ENCODE measurements around the gene GSN. TPM values are rescaled to one million over a fixed set of nuclear protein-coding genes. Genes with fewer than 3 reads are reported as not detected.

GSN gene
- total and polyA plus RNA-seq, 10 of the 15 experiments (the other 5 are each of a cell fraction or from before 2014, with no cell fraction given): 0.66 to 9.2 (median 6.2) TPM

- Histone ChIP-seq H3K9ac (ENCODE audit: control insufficient read depth, insufficient read depth, low read length) (no peak overlapping the region), H3K36me3 (ENCODE audit: control insufficient read depth in 2 of 2, insufficient read depth in 2 of 2, low read length in 1 of 2) (no peaks in the 10 kb centered on the region), H3K4me1 (ENCODE audit: control insufficient read depth, insufficient read depth, low read length) (peaks cover 5% of the 10 kb centered on the region), H3K27me3 (replicated peaks in 1 of 2; ENCODE audit: control insufficient read depth in 2 of 2, insufficient read depth in 2 of 2, low read length in 1 of 2) (no peaks in the 10 kb centered on the region), H3K27ac (ENCODE audit: control insufficient read depth, insufficient read depth) (no peak overlapping the region), H3K4me2 (ENCODE audit: control insufficient read depth, insufficient read depth) (no peak overlapping the region), H3K79me2 (ENCODE audit: control insufficient read depth, insufficient read depth, low read length) (no peaks in the 10 kb centered on the region), H3K4me3 (no peak overlapping the region), H4K20me1 (ENCODE audit: control insufficient read depth, insufficient read depth) (no peaks in the 10 kb centered on the region; the same call in 1 of the 2 replicates), H3K9me3 (replicated peaks; ENCODE audit: control insufficient read depth, insufficient read depth, low read length) (no peaks in the 10 kb centered on the region), H2AFZ (ENCODE audit: control insufficient read depth, low read depth, low read length) (no peak overlapping the region)
- RAD21 ChIA-PET (ENCODE audit: unreplicated experiment): interaction anchor here (0.8 kb wide), 1 partner anchor 67 kb away, joined by 3 read pairs; no protein-coding TSS in a partner anchor
- FAIRE-seq (no peak), ATAC-seq (no peak), DNase-seq (ENCODE audit: low read depth, low spot score) (no peak)
- in situ Hi-C loops (cut with MboI): no loop called here
- CTCF ChIA-PET: interaction anchor here (0.7 to 1.2 kb wide), 4 partner anchors 10 to 118 kb away, joined by 3 to 4 read pairs (median 4); partner anchors contain the start of gene GSN
- no TSS peak for BruUV-seq (replicated peaks)
- 73% methylated on average over 11 of the region's 11 CpGs for WGBS (ENCODE audit: insufficient coverage, insufficient replicate concordance, low lambda C conversion rate, missing lambda C conversion rate)
- SMC1A ChIA-PET (ENCODE audit: uncharacterized antibody, unreplicated experiment): interaction anchor here (0.9 to 1.4 kb wide), 4 partner anchors 10 to 68 kb away, joined by 3 to 5 read pairs (median 4); no protein-coding TSS in a partner anchor
- POLR2A ChIA-PET: no interaction called here
- intact Hi-C loops (cut with micrococcal nuclease; ENCODE audit: unreplicated experiment): no loop called here
- TF ChIP-seq ZNF207 (IDR thresholded peaks at IDR 0.05; ENCODE audit: borderline replicate concordance) (no peak), FOXM1 (IDR thresholded peaks at IDR 0.05; ENCODE audit: low read depth, low read length) (no peak), KAT2A (conservative IDR thresholded peaks at IDR 0.05; ENCODE audit: control insufficient read depth, low read depth, low read length) (no peak), ZNF24 (IDR thresholded peaks at IDR 0.05) (no peak), CBFB (IDR thresholded peaks at IDR 0.05; ENCODE audit: low read depth) (no peak)
Observed at GRCh38 chr9:121280715-121281613, 13.0 kb downstream of the GSN start.

GRCh38 chr9:121281614-121282276, 13.8 kb downstream of the GSN start:
- no peak overlapping the region for H3K4me3 ChIP-seq
- ChIA-PET SMC1A (ENCODE audit: uncharacterized antibody, unreplicated experiment) (interaction anchor here (1.4 kb wide), 1 partner anchor 69 kb away, joined by 4 read pairs; no protein-coding TSS in a partner anchor), CTCF (no interaction called here), RAD21 (ENCODE audit: unreplicated experiment) (no interaction called here), POLR2A (no interaction called here)
- no peak overlapping the region for H3K4me2 ChIP-seq (ENCODE audit: control insufficient read depth, insufficient read depth)
- H4K20me1 ChIP-seq (ENCODE audit: control insufficient read depth, insufficient read depth): no peaks in the 10 kb centered on the region; the same call in 1 of the 2 replicates
- intact Hi-C loops (cut with micrococcal nuclease; ENCODE audit: unreplicated experiment): no loop called here
- no peak overlapping the region for H3K27ac ChIP-seq (ENCODE audit: control insufficient read depth, insufficient read depth)
- TF ChIP-seq SMARCA5 (IDR thresholded peaks at IDR 0.05) (no peak), SREBF2 (IDR thresholded peaks at IDR 0.05; ENCODE audit: low read length) (no peak), BMI1 (IDR thresholded peaks at IDR 0.05; ENCODE audit: borderline replicate concordance) (no peak), MYC (IDR thresholded peaks at IDR 0.05; ENCODE audit: insufficient read depth, insufficient read length, insufficient replicate concordance, low read length, severe bottlenecking) (no peak), BHLHE40 (IDR thresholded peaks at IDR 0.05; ENCODE audit: borderline replicate concordance in 1 of 2, low read depth in 2 of 2, low read length in 1 of 2) (no peak), NR2C1 (IDR thresholded peaks at IDR 0.05) (no peak), ASH2L (IDR thresholded peaks at IDR 0.05; ENCODE audit: borderline replicate concordance, low read depth) (no peak), TARDBP (IDR thresholded peaks at IDR 0.05; ENCODE audit: borderline replicate concordance) (no peak), RUNX3 (IDR thresholded peaks at IDR 0.05; ENCODE audit: low read length) (no peak)
- H3K27me3 ChIP-seq (replicated peaks in 1 of 2; ENCODE audit: control insufficient read depth in 2 of 2, insufficient read depth in 2 of 2, low read length in 1 of 2): no peaks in the 10 kb centered on the region
- no peaks in the 10 kb centered on the region for H3K9me3 ChIP-seq (replicated peaks; ENCODE audit: control insufficient read depth, insufficient read depth, low read length)
- no peak overlapping the region for H3K9ac ChIP-seq (ENCODE audit: control insufficient read depth, insufficient read depth, low read length)
- 36% methylated on average over 10 of the region's 10 CpGs for WGBS (ENCODE audit: insufficient coverage, insufficient replicate concordance, low lambda C conversion rate, missing lambda C conversion rate)
- no peak for FAIRE-seq
- no peak for DNase-seq (ENCODE audit: low read depth, low spot score)
- no peak overlapping the region for H2AFZ ChIP-seq (ENCODE audit: control insufficient read depth, low read depth, low read length)
- peaks cover 5% of the 10 kb centered on the region for H3K4me1 ChIP-seq (ENCODE audit: control insufficient read depth, insufficient read depth, low read length)
- no TSS peak for BruUV-seq (replicated peaks)
- no peak for ATAC-seq
- no peaks in the 10 kb centered on the region for H3K36me3 ChIP-seq (ENCODE audit: control insufficient read depth in 2 of 2, insufficient read depth in 2 of 2, low read length in 1 of 2)
- H3K79me2 ChIP-seq (ENCODE audit: control insufficient read depth, insufficient read depth, low read length): no peaks in the 10 kb centered on the region
- in situ Hi-C loops (cut with MboI): no loop called here
